ENCODE measurements around the gene TYW1B.
"Not testable (repeated sequence)": the region's sequence is repeated elsewhere in the genome, so short reads cannot be mapped to it uniquely, and the experiment has no call there.

GRCh38 chr7:72730384-72730783 is 97.6 kb downstream of the TYW1B start:
- TF ChIP-seq POLR2A (IDR thresholded peaks at IDR 0.05; ENCODE audit: low read depth, low read length); CTCF (IDR thresholded peaks at IDR 0.05; ENCODE audit: extremely low read depth in 1 of 2, insufficient read depth in 1 of 2, low read depth in 1 of 2, low read length in 2 of 2); GATA2 (IDR thresholded peaks at IDR 0.05; ENCODE audit: insufficient read depth, insufficient read length, low read depth, low read length); EZH2 (IDR thresholded peaks at IDR 0.05; ENCODE audit: borderline replicate concordance, low read depth, low read length, severe bottlenecking); MAX (IDR thresholded peaks at IDR 0.05; ENCODE audit: insufficient read depth, insufficient read length); POLR2AphosphoS5 (IDR thresholded peaks at IDR 0.05; ENCODE audit: insufficient read depth, low read depth, low read length); MYC (IDR thresholded peaks at IDR 0.05; ENCODE audit: low read depth, low read length); JUN (IDR thresholded peaks at IDR 0.05; ENCODE audit: borderline replicate concordance, insufficient read depth, insufficient read length, low read depth); FOS (IDR thresholded peaks at IDR 0.05; ENCODE audit: borderline replicate concordance, insufficient read depth, low read length): not testable (repeated sequence)
